SK-N-SH (cell line): ENCODE data around the gene SCNN1A. TPM values are rescaled to one million over a fixed set of nuclear protein-coding genes. Genes with fewer than 3 reads are reported as not detected.

Experiments used
- CTCF ChIA-PET: fragments of 300-600, 350-600 bp; formaldehyde crosslinking; extraction: SDS; loops from one replicate; lab custom pipeline; 2021; lab: Yijun Ruan, JAX
- POLR2A ChIA-PET: fragments of 350-600 bp; sonication (Branson Sonifier 250); formaldehyde crosslinking; extraction: SDS; loops from one replicate; lab custom pipeline; 2020; ENCODE audit warnings: antibody characterized with exemption, inconsistent platforms; lab: Yijun Ruan, JAX
- DNase-seq: peaks from one replicate; pipeline ENCODE4 v3.0.0; 2012
- H2AFZ ChIP-seq: fragments of 200-600 bp; sonication (generic); 2 replicates; pipeline ENCODE4 v1.8.1; 2016; ENCODE audit warnings: antibody characterized with exemption, mild to moderate bottlenecking, low read depth
- H3F3A ChIP-seq: fragments of 200-600 bp; sonication (generic); replicated peaks from 2 replicates; pipeline ENCODE3; 2016; ENCODE audit warnings: antibody characterized with exemption, mild to moderate bottlenecking; ENCODE audit not compliant: insufficient read depth
- H3K27ac ChIP-seq, 2 experiments: fragments of 200-500 bp in 1 of 2; fragments of 200-600 bp in 1 of 2; sonication (Bioruptor generic) in 1 of 2; sonication (generic), shearing (Covaris generic) in 1 of 2; 2 replicates each; pipeline versions ENCODE4 v1.5.1 to v1.6.1; 2014 to 2016; ENCODE audit warnings: low read depth in 2 of 2, inconsistent platforms in 1 of 2, low read length in 1 of 2, mild to moderate bottlenecking in 1 of 2, mixed read lengths in 1 of 2
- H3K27me3 ChIP-seq: fragments of 200-600 bp; sonication (generic), shearing (Covaris generic); 2 replicates; pipeline ENCODE4 v1.6.1; 2016; ENCODE audit warnings: mixed run types; ENCODE audit not compliant: insufficient read depth
- H3K36me3 ChIP-seq, 2 experiments: fragments of 200-500 bp in 1 of 2; fragments of 200-600 bp in 1 of 2; sonication (Bioruptor generic) in 1 of 2; sonication (generic) in 1 of 2; replicated peaks in 1 of 2; 2 replicates each; pipeline versions ENCODE3 to v1.5.1; 2014 to 2016; ENCODE audit warnings: low read length in 1 of 2, mild to moderate bottlenecking in 1 of 2; ENCODE audit not compliant: insufficient read depth in 2 of 2, control insufficient read depth in 1 of 2
- H3K4me1 ChIP-seq, 2 experiments: fragments of 200-500 bp in 1 of 2; fragments of 200-600 bp in 1 of 2; sonication (Bioruptor generic) in 1 of 2; sonication (generic), shearing (Covaris generic) in 1 of 2; 2 replicates each; pipeline versions ENCODE4 v1.5.1 to v1.6.1; 2014 to 2016; ENCODE audit warnings: low read depth in 1 of 2, low read length in 1 of 2, mixed run types in 1 of 2; ENCODE audit not compliant: insufficient read depth in 2 of 2, control insufficient read depth in 1 of 2
- H3K4me2 ChIP-seq: fragments of 200-600 bp; sonication (generic), shearing (Covaris generic); 2 replicates; pipeline ENCODE4 v1.6.1; 2017; ENCODE audit warnings: mixed run types
- H3K4me3 ChIP-seq, 2 experiments: fragments of 200-500 bp in 1 of 2; fragments of 200-600 bp in 1 of 2; sonication (Bioruptor generic) in 1 of 2; sonication (generic), shearing (Covaris generic) in 1 of 2; 2 replicates each; pipeline versions ENCODE4 v1.5.1 to v1.8.1; 2014 to 2016; ENCODE audit warnings: low read depth in 2 of 2, inconsistent platforms in 1 of 2, low read length in 1 of 2, mild to moderate bottlenecking in 1 of 2, mixed read lengths in 1 of 2, moderate library complexity in 1 of 2
- H3K79me2 ChIP-seq: fragments of 200-600 bp; sonication (generic); 2 replicates; pipeline ENCODE4 v1.8.1; 2017; ENCODE audit warnings: mild to moderate bottlenecking; ENCODE audit not compliant: insufficient read depth
- H3K9ac ChIP-seq: fragments of 200-600 bp; sonication (generic); 2 replicates; pipeline ENCODE4 v1.6.1; 2017; ENCODE audit warnings: mixed run types
- H3K9me2 ChIP-seq: fragments of 200-600 bp; sonication (generic); 2 replicates; pipeline ENCODE4 v1.6.1; 2017; ENCODE audit warnings: mixed run types
- H3K9me3 ChIP-seq: fragments of 200-600 bp; sonication (generic); 2 replicates; pipeline ENCODE4 v1.6.1; 2017; ENCODE audit warnings: mixed run types, mild to moderate bottlenecking, moderate library complexity
- H4K20me1 ChIP-seq: fragments of 200-600 bp; sonication (generic); 2 replicates; pipeline ENCODE4 v1.6.1; 2017; ENCODE audit warnings: mild to moderate bottlenecking, mixed run types; ENCODE audit not compliant: insufficient read depth
- ELF1 ChIP-seq: IDR thresholded peaks from 2 replicates; pipeline ENCODE4 v1.4.0; 2012
- FOSL2 ChIP-seq: IDR thresholded peaks from 2 replicates; pipeline ENCODE4 v1.4.0; 2012; ENCODE audit warnings: low read depth, mild to moderate bottlenecking, moderate library complexity, borderline replicate concordance
- FOXJ3 ChIP-seq: sonication (generic); formaldehyde crosslinking; IDR thresholded peaks from 2 replicates; pipeline ENCODE4 v1.5.1; 2020; ENCODE audit warnings: mild to moderate bottlenecking, missing genetic modification reagents
- FOXM1 ChIP-seq: IDR thresholded peaks from 2 replicates; pipeline ENCODE4 v1.4.0; 2012; ENCODE audit warnings: low read depth, mild to moderate bottlenecking
- JUND ChIP-seq: IDR thresholded peaks from 2 replicates; pipeline ENCODE4 v1.4.0; 2012
- MEF2A ChIP-seq: IDR thresholded peaks from 2 replicates; pipeline ENCODE4 v1.4.0; 2012; ENCODE audit warnings: low read depth, borderline replicate concordance
- NFIC ChIP-seq: IDR thresholded peaks from 2 replicates; pipeline ENCODE4 v1.4.0; 2012; ENCODE audit warnings: borderline replicate concordance
- NRF1 ChIP-seq: IDR thresholded peaks from 2 replicates; pipeline ENCODE4 v1.6.1; 2012; ENCODE audit warnings: low read depth, mild to moderate bottlenecking, low read length
- RAD21 ChIP-seq: IDR thresholded peaks from 2 replicates; pipeline ENCODE4 v1.6.1; 2012; ENCODE audit warnings: mild to moderate bottlenecking, low read length
- RCOR1 ChIP-seq: fragments of 150-350 bp; IDR thresholded peaks from 2 replicates; pipeline ENCODE4 v1.6.1; 2017; ENCODE audit warnings: antibody characterized with exemption, low read length
- RXRA ChIP-seq: IDR thresholded peaks from 2 replicates; pipeline ENCODE4 v1.4.0; 2012; ENCODE audit warnings: low read depth, mild to moderate bottlenecking, borderline replicate concordance
- TAF1 ChIP-seq: IDR thresholded peaks from 2 replicates; pipeline ENCODE4 v1.6.1; 2012; ENCODE audit warnings: low read depth, mild to moderate bottlenecking, low read length, moderate library complexity, borderline replicate concordance
- TCF12 ChIP-seq: IDR thresholded peaks from 2 replicates; pipeline ENCODE4 v1.4.0; 2012
- TEAD4 ChIP-seq: IDR thresholded peaks from 2 replicates; pipeline ENCODE4 v1.4.0; 2012; ENCODE audit warnings: mild to moderate bottlenecking, borderline replicate concordance; ENCODE audit not compliant: insufficient read depth
- YY1 ChIP-seq: IDR thresholded peaks from 2 replicates; pipeline ENCODE4 v1.4.0; 2012; ENCODE audit warnings: low read depth, mild to moderate bottlenecking
- WGBS: methylation state at CpG from one replicate; pipeline ENCODE4 v1.1.6; 2017; ENCODE audit warnings: low lambda C conversion rate; 5-methylcytosine and 5-hydroxymethylcytosine counted together
- polyA plus RNA-seq, 3 experiments: library from polyadenylated mRNA; depleted of rRNA; stranded (reverse); fragments of >200 nt; gene quantifications; 2 replicates each; pipeline ENCODE4 v1.2.3, GENCODE V29; 2012
- TF ChIP-seq, protein P1 (sequence below): fragments of 200-600 bp; sonication (generic); IDR thresholded peaks from 2 replicates; pipeline ENCODE4 v1.6.1; 2017; ENCODE audit warnings: antibody characterized with exemption, mild to moderate bottlenecking, moderate library complexity
- TF ChIP-seq, protein P2 (sequence below): fragments of 150-350 bp; IDR thresholded peaks from 2 replicates; pipeline ENCODE4 v1.6.1; 2016; ENCODE audit warnings: mild to moderate bottlenecking, low read depth, low read length

SCNN1A gene
- polyA plus RNA-seq, 1 of the 3 experiments (the other 2 are of a cell fraction), result 1.6 TPM

DNA sequence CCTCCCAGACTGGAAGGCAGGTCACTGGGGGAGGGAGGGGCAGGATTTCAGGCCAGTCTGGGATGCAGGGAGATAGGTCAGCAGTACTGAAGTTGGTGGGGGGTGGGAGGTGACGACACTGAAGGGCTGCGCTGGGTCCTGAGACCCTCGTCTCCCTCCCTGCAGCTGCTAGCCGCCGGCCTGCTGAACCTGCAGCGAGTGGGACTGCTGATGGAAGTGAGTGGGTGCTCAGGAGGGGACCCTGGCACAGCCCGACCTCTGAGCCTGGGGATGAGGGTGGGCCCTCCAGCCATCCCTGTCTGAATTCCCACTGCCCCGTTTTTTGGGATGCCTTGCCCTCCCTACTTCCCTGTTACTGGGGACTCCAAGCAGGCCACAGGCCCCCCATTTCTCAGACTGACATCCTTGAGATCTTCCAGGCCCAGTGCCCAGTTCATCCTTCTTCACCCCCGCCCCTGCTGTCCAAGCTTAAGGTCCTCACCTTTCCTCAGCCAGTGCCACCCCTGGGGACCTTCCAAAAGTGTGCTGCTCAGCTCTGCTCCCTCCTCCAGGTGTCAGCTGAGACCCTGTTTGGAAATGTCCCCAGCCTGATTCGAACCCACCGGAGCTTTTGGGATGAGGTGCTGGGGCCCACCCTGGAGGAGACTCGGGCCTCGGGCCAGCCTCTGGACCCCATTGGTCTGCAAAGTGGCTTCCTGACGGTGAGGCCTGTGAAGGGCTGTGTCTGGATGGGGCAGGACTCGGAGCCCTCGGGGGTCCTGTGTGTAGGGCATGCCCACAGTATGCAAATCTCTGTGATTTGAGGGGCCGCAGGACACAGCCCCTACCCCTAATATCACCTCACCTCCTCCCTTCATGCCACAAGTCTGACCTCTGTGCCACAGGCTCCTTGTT is 59.4 kb downstream of the SCNN1A start:
- Histone ChIP-seq H3K4me2 (no peak overlapping the region), H3K4me3 (no peak overlapping the region), H2AFZ (no peak overlapping the region), H3K79me2 (no peaks in the 10 kb centered on the region), H4K20me1 (no peaks in the 10 kb centered on the region), H3K9me2 (no peaks in the 10 kb centered on the region), H3K27me3 (no peaks in the 10 kb centered on the region), H3K9me3 (no peaks in the 10 kb centered on the region), H3K9ac (no peak overlapping the region), H3F3A (peaks cover 6% of the 10 kb centered on the region), H3K36me3 (peaks cover 0 to 2% of the 10 kb centered on the region in 2 experiments), H3K27ac (no peak overlapping the region), H3K4me1 (peaks cover 0 to 8% of the 10 kb centered on the region in 2 experiments; a peak in 1 of 4 replicates)
- WGBS, result 88% methylated on average over 15 of the region's 17 CpGs
- DNase-seq, result no peak
- CTCF ChIA-PET, result interaction anchor here (1.0 to 1.1 kb wide), 2 partner anchors 38 to 150 kb away, joined by 3 to 5 read pairs; no protein-coding TSS in a partner anchor
- POLR2A ChIA-PET, result no interaction called here
- TF ChIP-seq RAD21, result no peak
- TF ChIP-seq NRF1, result no peak
- no peak for TF ChIP-seq ELF1
- TF ChIP-seq, protein P1, sequence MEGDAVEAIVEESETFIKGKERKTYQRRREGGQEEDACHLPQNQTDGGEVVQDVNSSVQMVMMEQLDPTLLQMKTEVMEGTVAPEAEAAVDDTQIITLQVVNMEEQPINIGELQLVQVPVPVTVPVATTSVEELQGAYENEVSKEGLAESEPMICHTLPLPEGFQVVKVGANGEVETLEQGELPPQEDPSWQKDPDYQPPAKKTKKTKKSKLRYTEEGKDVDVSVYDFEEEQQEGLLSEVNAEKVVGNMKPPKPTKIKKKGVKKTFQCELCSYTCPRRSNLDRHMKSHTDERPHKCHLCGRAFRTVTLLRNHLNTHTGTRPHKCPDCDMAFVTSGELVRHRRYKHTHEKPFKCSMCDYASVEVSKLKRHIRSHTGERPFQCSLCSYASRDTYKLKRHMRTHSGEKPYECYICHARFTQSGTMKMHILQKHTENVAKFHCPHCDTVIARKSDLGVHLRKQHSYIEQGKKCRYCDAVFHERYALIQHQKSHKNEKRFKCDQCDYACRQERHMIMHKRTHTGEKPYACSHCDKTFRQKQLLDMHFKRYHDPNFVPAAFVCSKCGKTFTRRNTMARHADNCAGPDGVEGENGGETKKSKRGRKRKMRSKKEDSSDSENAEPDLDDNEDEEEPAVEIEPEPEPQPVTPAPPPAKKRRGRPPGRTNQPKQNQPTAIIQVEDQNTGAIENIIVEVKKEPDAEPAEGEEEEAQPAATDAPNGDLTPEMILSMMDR, result no peak
- TF ChIP-seq TCF12, result no peak
- no peak for TF ChIP-seq MEF2A
- TF ChIP-seq, protein P2, sequence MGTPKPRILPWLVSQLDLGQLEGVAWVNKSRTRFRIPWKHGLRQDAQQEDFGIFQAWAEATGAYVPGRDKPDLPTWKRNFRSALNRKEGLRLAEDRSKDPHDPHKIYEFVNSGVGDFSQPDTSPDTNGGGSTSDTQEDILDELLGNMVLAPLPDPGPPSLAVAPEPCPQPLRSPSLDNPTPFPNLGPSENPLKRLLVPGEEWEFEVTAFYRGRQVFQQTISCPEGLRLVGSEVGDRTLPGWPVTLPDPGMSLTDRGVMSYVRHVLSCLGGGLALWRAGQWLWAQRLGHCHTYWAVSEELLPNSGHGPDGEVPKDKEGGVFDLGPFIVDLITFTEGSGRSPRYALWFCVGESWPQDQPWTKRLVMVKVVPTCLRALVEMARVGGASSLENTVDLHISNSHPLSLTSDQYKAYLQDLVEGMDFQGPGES, result no peak
- no peak for TF ChIP-seq NFIC
- no peak for TF ChIP-seq YY1
- TF ChIP-seq FOSL2, result no peak
- TF ChIP-seq JUND, result no peak
- TF ChIP-seq, all 33 proteins: peak for 0

DNA sequence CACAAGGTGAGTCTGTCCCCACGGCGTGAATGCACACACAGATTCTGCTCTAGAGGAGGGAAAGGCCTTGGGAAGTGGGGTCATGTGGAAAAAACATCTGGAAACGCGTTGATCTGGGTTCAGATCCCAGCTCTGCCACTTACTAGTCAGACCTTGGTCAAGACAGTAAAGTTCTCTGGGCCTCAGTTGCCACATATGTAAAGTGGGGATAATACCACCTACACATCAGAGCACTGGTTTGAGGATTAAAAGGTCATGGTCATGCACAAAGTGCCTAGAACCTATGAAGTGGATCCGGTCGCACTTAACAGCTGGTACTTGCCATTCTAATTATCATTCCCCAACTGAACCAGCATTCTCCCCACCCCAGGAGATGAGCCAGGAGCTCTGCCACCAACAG is 60.2 kb downstream of the SCNN1A start:
- Histone ChIP-seq H3K9ac (no peak overlapping the region), H3K9me2 (no peaks in the 10 kb centered on the region), H3K27me3 (no peaks in the 10 kb centered on the region), H2AFZ (no peak overlapping the region)
- DNase-seq, result no peak
- WGBS, result 98% methylated on average over 6 of the region's 6 CpGs
- TF ChIP-seq, protein P1, result no peak
- TF ChIP-seq RCOR1 (no peak), FOXM1 (no peak), NFIC (no peak), TAF1 (no peak), FOXJ3 (CRISPR knock-in tag) (no peak), RXRA (no peak), TEAD4 (no peak)
- TF ChIP-seq, protein P2, result no peak
- TF ChIP-seq, all 33 proteins: peak for 0
- Histone ChIP-seq H3K9me3 (no peaks in the 10 kb centered on the region), H3K4me2 (no peak overlapping the region), H3F3A (no peaks in the 10 kb centered on the region), H3K4me3 (no peak overlapping the region), H3K79me2 (no peaks in the 10 kb centered on the region), H3K27ac (no peak overlapping the region), H3K36me3 (no peaks in the 10 kb centered on the region), H4K20me1 (no peaks in the 10 kb centered on the region), H3K4me1 (peaks cover 0 to 10% of the 10 kb centered on the region in 2 experiments; a peak in 1 of 4 replicates)
- ChIA-PET POLR2A (no interaction called here), CTCF (interaction anchor here (0.9 to 1.1 kb wide), 2 partner anchors 11 to 37 kb away, joined by 3 read pairs; no protein-coding TSS in a partner anchor)
